ENCODE measurements around the gene SAP30. TPM values are rescaled to one million over a fixed set of nuclear protein-coding genes. Genes with fewer than 3 reads are reported as not detected.

Gene SAP30
- total and polyA plus RNA-seq, 7 donors: 3.5 to 10.7 (median 6.9) TPM

- Histone ChIP-seq H3K9me3 (no peaks in the 10 kb centered on the region), H3K27me3 (ENCODE audit: insufficient read depth in 3 of 3, low read length in 2 of 3) (no peaks in the 10 kb centered on the region), H3K27ac (no peak overlapping the region), H3K36me3 (ENCODE audit: insufficient read depth in 1 of 2, low read depth in 1 of 2) (peaks cover 0 to 5% of the 10 kb centered on the region in 2 donors), H3K4me1 (no peaks in the 10 kb centered on the region), H3K4me3 (no peak overlapping the region)
- intact Hi-C loops (cut with DNase I): no loop called here
- ATAC-seq: no peak
- no peak for DNase-seq
- TF ChIP-seq CTCF (IDR thresholded peaks at IDR 0.05): no peak
Observed at GRCh38 chr4:173398220-173398619, 27.5 kb downstream of the SAP30 start.

GRCh38 chr4:173398779-173399415 is 28.1 kb downstream of the SAP30 start, which contains the start of gene SCRG1:
TSS of gene SCRG1 (minus strand) at chr4:173399116. CDS start at chr4:173391414, 7,702 bp downstream.
- H3K36me3 ChIP-seq (ENCODE audit: insufficient read depth in 1 of 2, low read depth in 1 of 2): peaks cover 0 to 9% of the 10 kb centered on the region in 2 donors
- no peak for DNase-seq
- no peaks in the 10 kb centered on the region for H3K4me1 ChIP-seq
- ATAC-seq: no peak
- H3K27ac ChIP-seq: no peak within 1 kb of the TSS
- H3K4me3 ChIP-seq: no peak within 1 kb of the TSS
- H3K9me3 ChIP-seq: no peaks in the 10 kb centered on the region
- H3K27me3 ChIP-seq (ENCODE audit: insufficient read depth in 3 of 3, low read length in 2 of 3): no peaks in the 10 kb centered on the region
- TF ChIP-seq CTCF (IDR thresholded peaks at IDR 0.05): no peak
- 31 to 48% (median 34%) methylated on average over 4 of the region's 4 CpGs for WGBS, 3 donors
- intact Hi-C loops (cut with DNase I): no loop called here

DNA sequence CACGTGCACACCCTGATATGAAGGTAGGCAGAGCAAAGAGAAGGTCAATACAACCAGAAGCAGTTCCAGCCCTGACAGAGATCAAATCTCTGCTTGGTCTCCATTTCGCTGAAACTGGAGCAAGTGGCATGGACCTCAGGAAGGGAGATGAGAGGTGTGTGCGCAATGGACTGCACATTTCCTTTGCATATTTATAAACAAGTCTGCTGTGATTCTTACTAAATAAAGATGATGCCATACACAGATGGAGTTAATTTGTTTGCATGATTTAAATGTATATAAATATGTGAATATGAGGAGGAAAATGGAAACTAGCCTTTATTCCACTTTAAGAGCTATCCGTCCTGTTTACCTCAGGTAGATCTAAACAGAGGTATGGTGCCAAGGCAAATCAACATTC is 30.3 kb downstream of the SAP30 start:
- H3K27ac ChIP-seq: no peak overlapping the region
- intact Hi-C loops (cut with DNase I): no loop called here
- no peaks in the 10 kb centered on the region for H3K4me1 ChIP-seq
- peaks cover 0 to 28% of the 10 kb centered on the region in 2 donors for H3K36me3 ChIP-seq (ENCODE audit: insufficient read depth in 1 of 2, low read depth in 1 of 2)
- no peaks in the 10 kb centered on the region for H3K9me3 ChIP-seq
- H3K27me3 ChIP-seq (ENCODE audit: insufficient read depth in 3 of 3, low read length in 2 of 3): no peaks in the 10 kb centered on the region
- DNase-seq (no peak), ATAC-seq (no peak)
- no peak for TF ChIP-seq CTCF (IDR thresholded peaks at IDR 0.05)
- H3K4me3 ChIP-seq: no peak overlapping the region
- WGBS, 3 donors: 93 to 98% (median 94%) methylated on average over 4 of the region's 4 CpGs

DNA sequence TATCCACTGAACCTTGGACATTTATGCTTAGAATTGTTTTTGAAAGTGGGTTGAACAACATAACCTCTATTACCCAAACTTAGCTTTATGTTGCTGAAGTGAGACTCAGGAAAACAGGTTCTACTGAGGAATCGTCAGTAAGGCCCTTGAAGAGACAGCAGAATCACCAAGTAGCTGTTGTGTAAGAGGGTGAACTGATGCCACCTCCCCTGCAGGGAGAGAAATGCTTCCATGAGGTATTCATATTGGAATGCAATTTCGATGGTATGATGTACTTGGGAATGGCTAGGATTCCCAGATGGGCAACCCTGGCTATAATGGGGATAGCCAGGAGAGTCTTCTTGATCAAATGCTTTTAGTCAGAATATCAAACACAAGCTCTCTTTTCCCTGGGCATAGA is 32.3 kb downstream of the SAP30 start:
- Histone ChIP-seq H3K27ac (no peak overlapping the region), H3K4me1 (no peaks in the 10 kb centered on the region), H3K9me3 (no peaks in the 10 kb centered on the region), H3K36me3 (ENCODE audit: insufficient read depth in 1 of 2, low read depth in 1 of 2) (peaks cover 0 to 32% of the 10 kb centered on the region in 2 donors), H3K4me3 (no peak overlapping the region), H3K27me3 (ENCODE audit: insufficient read depth in 3 of 3, low read length in 2 of 3) (no peaks in the 10 kb centered on the region)
- no peak for TF ChIP-seq CTCF (IDR thresholded peaks at IDR 0.05)
- DNase-seq (no peak), ATAC-seq (no peak)
- WGBS, 3 donors: 81 to 83% (median 82%) methylated on average over 2 of the region's 2 CpGs
- intact Hi-C loops (cut with DNase I): no loop called here
